GM19193 (cell line): Measurements from ENCODE around the gene FYB1.

ENCODE experiments used
- POLR2A ChIP-seq: IDR thresholded peaks from 4 replicates; pipeline ENCODE4 v1.6.1; 2011; ENCODE audit not compliant: insufficient read depth, insufficient read length; ENCODE audit errors: extremely low read depth

FYB1 gene

GRCh38 chr5:39093352-39093751 lies 126.0 kb downstream of the FYB1 start:
- no peak for TF ChIP-seq POLR2A

GRCh38 chr5:39092581-39093351 lies 126.6 kb downstream of the FYB1 start:
- TF ChIP-seq POLR2A = no peak

- no peak for TF ChIP-seq POLR2A
Measured at GRCh38 chr5:39091940-39092580, 127.3 kb downstream of the FYB1 start.

DNA sequence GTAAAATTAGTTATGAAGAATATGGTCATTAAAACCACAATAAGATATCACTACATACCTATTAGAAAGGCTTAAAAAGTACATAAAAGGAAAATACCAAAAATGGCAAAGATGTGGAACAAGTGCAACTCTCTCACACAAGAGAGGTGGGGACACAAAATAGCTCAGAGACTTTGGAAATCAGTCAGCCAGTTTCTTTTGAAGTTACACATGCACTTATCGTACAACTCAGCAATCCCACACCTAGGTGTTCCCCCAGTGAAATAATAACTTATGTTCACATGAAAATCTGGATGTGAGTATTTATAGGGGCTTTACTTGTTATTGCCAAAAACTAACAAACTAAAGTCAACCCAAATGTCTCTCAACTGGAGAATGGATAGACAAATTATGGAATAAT lies 135.4 kb downstream of the FYB1 start:
- TF ChIP-seq POLR2A = no peak

- TF ChIP-seq POLR2A = no peak
Measured at GRCh38 chr5:39082995-39083394, 136.4 kb downstream of the FYB1 start.

DNA sequence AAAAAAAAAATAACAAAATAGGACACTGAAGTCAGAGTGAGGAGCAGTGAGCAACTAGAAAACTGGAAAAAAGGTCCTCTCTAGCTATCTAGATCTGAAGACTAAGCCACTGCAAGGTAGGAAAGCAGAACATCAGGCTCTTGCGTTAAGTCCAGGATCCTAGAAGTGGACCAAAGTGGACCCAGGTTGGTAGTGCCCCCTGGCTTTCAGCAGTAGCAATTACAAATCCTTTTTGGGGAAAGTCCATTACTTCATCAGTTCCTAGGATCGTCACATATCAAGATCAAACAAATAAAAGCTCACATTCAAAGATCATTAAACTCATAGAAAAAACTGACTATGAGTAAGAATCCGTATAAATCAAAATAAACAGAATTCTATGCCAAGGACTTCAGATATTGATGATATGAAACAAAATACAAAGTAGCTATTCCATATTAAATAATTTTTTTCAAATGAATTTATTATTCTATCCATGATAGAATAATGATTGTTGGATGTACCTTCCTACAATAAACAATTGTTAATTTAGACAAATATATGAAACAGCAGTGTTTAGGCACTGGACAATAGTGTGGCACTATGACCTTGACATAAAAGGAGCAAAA lies 138.7 kb downstream of the FYB1 start:
- TF ChIP-seq POLR2A = no peak

- TF ChIP-seq POLR2A = no peak
Measured at GRCh38 chr5:39080168-39080567, 139.2 kb downstream of the FYB1 start.

GRCh38 chr5:39079147-39079546 lies 140.2 kb downstream of the FYB1 start:
- no peak for TF ChIP-seq POLR2A

DNA sequence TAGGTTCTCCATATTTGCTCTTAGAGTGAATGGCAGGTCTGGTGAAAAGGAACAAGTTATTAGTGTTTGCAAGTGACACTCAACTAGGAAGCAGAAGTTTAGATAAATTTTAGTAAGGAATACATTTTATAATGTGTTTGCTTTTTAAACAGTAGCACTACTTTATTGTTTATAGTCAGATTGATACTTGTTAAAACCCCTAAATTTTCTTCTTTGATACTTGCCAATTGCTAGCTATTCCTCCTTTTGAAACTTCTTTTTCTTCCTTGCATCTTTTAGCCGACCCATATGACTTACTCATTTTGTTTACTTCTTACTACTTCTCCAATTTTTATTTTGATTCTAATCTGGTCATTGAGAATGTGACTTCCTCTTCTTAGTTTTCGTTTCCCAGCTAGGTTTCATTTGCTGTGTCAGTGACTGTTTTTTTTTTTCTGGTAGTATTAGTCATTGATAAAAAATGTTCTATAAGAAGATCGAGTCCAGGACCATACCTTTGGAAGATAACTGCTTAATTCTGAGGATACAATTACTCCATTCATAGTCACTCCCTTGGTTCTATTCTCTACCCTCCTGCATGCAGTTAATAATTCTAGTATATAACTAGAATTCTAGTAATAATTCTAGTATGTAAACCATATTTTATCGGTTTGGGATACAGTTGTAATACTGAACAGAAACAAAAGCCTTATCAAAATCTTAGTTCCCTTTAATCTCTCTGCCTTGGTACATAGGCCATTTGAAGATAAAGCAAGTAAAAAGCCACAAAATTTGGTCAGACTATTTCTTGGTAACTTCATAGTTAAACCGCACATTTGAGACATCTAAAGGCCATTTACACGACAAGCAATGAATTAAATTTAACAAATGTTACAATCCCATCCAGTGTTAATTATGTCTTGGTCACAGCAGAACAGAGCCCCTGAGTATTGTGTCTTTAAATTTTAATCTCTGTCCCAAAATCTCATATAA lies 142.3 kb downstream of the FYB1 start:
- no peak for TF ChIP-seq POLR2A

DNA sequence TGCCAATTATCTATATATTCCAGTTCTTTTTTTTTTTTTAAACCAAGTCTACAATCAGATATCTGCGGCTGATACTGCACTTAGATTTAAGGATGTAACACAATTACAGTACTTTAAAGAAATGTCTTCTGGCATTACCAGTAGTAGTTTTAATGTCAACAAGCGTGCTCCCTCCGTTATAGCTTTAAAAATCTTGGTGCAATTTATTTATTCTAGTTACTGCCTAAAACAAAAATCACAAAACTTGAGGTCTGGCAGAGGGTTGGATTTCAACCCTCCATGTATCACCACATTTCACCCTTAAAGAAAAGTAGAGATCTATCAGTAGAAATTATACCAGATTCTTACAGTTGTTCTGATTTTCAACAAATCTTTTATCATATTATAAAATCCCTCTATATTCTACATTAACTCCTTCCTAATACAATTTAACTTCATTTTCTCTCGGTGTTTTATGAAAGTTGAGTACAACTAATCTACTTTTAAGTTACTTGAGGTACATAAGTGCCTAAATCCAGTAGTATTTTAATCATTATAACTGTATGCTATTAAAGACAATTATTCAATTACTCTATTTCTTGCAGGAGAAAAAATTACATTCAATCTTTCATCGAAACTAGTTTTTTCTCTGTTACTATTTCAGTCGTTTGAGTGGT lies 143.1 kb downstream of the FYB1 start:
- TF ChIP-seq POLR2A = no peak

DNA sequence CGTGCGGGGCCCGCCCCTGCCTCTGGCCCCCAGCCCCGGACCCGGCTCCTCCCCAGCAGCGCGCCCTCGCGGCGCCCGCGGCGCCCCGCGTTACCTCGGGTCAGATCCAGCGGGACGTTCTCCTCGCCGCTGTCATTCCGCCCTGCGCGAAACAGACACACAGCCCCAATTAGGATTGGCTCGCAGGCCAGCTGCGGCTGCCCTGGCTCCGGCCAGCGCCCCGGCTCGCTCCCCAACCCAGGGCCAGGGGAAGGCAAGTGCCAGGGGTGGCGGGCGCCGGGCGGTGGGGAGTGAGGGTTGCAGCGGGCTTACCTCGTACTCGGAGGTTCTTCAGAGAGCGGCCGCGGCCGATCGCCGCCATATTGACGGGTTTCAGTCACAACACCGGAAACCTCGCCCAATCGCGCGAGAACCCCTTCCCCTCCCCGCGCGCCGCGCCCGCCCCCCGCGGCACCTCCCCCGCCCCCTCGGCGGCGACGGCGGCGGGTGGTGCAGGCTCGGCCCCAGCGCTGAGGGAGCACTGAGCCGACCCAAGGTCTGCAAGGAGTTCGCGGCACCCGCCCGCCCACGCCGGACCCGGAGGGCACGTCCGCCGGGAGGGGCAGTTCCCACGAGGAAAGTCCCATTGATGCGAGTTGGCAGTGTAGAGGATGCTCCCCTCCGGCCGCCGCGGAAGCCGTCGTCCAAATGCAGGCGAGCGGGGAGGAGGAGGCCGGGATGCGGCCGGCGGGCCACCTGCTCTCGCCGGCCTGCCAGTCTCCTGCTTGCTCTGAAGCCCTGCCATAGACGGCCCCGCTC lies 145.1 kb downstream of the FYB1 start, which contains the start of gene RICTOR:
Gene RICTOR (minus strand): TSS at position 383 of the 798 bp plus-strand sequence. CDS start 22 bp downstream, at position 361.
- peak; percentile 76 for TF ChIP-seq POLR2A

- TF ChIP-seq POLR2A = no peak
Measured at GRCh38 chr5:39073767-39074016, 145.7 kb downstream of the FYB1 start.

- TF ChIP-seq POLR2A = peak; percentile 38
Measured at GRCh38 chr5:39072925-39073766, 146.2 kb downstream of the FYB1 start.
